ENCODE measurements around the gene RHCE.
"Not testable (repeated sequence)": the region's sequence is repeated elsewhere in the genome, so short reads cannot be mapped to it uniquely, and the experiment has no call there.

RHCE gene

GRCh38 chr1:25433389-25434186, 13.0 kb upstream of the RHCE start:
- FAIRE-seq, result no peak

DNA sequence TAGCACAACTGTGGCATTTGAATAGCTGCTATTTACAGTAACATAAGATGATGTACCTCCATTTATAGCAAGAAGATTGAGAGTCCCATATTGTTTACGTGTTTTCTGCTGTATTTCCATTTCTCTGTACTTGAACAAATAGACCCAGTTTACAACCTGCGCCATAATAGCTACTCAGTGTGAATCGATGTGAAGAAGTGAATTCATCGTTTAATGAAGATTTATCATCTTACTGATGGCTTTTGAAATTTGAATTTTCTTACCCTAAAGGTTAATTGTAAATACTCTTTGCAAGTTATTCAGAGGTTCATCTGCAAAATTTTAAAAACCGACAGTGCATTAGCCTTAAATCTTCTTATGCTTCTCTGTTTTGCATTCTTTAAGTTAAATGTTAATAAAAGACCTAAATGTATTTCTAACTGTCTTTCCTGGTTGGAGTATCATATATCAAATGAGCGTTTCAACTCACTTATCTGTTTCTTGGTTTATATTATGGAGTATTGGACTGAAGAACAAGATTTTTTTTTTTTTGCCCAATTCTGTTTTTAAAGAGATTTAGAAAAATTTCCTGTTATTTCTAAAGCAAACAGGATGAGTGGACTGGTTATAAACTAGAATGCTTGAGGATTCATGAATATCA, 12.2 kb upstream of the RHCE start:
- no peak for FAIRE-seq
- no peak for DNase-seq (ENCODE audit: insufficient read length, low spot score)

More at GRCh38 chr1:25433389-25434186, 13.0 kb upstream of the RHCE start:
- no peak for DNase-seq (ENCODE audit: insufficient read length, low spot score)

DNA sequence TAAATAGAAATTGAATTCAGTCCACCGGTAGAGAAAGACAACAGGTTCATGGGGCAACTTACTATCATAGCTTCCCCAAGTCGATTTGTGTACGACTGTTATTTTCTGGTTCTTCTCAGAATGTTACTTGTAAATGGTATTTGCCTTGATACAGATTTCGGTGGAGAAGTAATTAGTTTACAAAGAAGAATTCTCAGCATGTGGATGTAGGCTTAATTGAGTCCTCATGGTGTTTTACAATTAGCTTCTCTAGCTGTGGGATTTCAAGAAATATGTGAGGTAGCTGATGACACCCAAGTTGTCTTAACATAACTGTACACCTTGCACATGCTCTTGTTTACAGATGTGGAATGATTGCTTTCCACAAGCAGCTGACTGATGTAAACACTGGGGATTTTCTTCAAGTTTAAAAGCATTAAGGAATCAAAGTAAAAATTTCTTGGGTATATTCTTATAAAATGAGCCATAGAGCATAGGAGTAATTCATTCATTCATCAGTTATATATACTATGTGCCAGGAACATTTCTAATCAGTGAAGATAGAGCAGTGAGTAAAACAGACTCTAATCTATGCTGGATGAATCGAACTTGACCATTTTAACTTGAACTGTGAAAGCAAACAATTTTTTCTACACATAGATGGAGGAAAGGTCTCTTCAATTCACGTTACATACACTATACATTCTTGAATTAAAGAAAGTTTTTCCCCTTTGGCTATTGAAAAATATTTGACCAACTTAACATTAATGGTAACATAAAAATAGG, 11.5 kb upstream of the RHCE start:
- no peak for DNase-seq (ENCODE audit: insufficient read length, low spot score)
- peak; percentile 31 for FAIRE-seq

- FAIRE-seq, result no peak
- DNase-seq (ENCODE audit: insufficient read length, low spot score), result peak; percentile 81
These were observed 10.6 kb upstream of the RHCE start for GRCh38 chr1:25430967-25431881.

DNA sequence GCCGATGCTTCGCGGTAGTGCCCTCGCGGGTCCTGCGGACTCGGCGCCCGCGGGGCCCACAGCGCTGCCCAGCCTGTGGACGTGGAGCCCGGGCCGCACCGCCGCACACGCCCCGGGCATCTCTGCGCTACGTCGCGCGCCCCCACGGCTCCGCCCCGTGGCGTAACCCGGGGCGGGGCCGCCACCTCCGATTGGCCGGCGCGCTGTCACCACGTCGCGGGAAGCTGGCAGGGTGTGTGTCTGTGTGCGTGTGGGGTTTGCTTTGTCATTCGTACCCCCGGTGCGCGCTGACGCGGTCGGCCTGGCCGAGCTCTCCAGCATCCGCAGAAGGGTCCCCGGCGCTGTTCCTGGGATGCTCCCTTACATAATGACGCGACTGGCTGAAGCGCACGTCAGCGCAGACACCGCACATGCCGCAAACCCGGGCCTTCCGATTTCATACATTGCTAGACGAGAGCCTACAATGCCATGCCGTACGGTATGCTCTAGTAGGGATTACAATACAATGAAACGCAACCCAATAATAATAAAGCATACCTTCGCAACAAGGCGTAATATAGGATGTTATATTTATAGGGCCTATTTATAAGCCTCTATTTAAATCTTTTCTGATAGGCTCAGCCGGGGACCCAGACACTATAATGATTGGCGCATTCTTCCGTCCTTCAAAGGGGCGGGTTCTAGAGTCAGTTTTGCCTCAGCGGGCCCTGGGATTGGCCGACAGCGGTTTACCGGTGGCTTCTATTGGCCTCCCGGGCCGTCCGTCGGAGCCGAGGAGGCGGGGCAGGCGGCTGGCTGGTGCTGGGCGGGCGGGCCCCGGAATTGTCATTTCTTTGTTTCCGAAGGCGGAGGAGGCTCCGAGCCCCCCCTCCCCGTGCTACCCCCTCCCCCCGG, 9.7 kb upstream of the RHCE start, which contains the start of gene MACO1:
MACO1 (plus strand) TSS at position 825 of the 894 bp plus-strand sequence. CDS start 202 bp downstream, outside the sequence.
- peak; percentile 97 for FAIRE-seq
- peak; percentile 89 for DNase-seq (ENCODE audit: insufficient read length, low spot score)

DNA sequence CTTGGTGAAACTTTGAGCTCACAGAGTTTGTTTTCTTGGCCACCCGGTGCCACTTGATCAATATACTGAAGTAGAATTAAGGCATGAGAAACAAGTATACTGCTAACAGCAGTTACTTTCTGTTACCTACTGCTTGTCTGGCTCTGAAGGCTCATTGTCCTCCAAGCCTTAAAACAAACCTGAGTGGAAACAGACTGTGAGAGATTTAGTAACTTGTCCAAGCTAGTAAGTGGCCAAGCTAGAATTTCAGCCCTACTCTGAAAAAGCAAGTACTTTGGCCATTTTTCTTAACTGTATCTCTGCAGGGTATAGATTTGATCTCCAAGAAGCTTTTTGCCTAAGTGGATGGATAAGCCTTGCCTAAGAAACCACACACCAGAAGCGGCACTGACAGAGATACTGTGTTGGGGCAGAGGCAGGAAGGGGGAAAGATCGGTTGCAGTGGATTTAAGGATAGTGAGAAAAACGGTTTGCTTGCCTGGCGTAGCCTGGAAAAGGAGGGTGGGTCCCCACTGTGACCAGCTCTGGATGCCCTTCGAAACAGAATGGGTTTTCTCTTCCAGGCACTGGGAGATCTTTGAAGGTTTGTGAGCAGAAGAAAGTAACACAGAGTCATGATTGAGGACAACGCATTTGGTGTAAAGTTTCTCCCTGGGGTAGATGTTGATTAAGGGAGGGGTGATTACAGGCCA, 8.0 kb upstream of the RHCE start:
- FAIRE-seq, result no peak

GRCh38 chr1:25427696-25428095, 7.1 kb upstream of the RHCE start:
- FAIRE-seq, result no peak

More for the DNA sequence above, 8.0 kb upstream of the RHCE start:
- no peak for DNase-seq (ENCODE audit: insufficient read length, low spot score)

GRCh38 chr1:25425098-25426085, 4.8 kb upstream of the RHCE start:
- FAIRE-seq, result no peak

More at GRCh38 chr1:25427696-25428095, 7.1 kb upstream of the RHCE start:
- DNase-seq (ENCODE audit: insufficient read length, low spot score), result no peak

GRCh38 chr1:25423206-25423605, 2.6 kb upstream of the RHCE start:
- not testable (repeated sequence) for DNase-seq (ENCODE audit: insufficient read length, low spot score); FAIRE-seq

More at GRCh38 chr1:25425098-25426085, 4.8 kb upstream of the RHCE start:
- DNase-seq (ENCODE audit: insufficient read length, low spot score), result no peak

GRCh38 chr1:25419339-25419738, 1.3 kb downstream of the RHCE start:
- not testable (repeated sequence) for FAIRE-seq; DNase-seq (ENCODE audit: insufficient read length, low spot score)

DNA sequence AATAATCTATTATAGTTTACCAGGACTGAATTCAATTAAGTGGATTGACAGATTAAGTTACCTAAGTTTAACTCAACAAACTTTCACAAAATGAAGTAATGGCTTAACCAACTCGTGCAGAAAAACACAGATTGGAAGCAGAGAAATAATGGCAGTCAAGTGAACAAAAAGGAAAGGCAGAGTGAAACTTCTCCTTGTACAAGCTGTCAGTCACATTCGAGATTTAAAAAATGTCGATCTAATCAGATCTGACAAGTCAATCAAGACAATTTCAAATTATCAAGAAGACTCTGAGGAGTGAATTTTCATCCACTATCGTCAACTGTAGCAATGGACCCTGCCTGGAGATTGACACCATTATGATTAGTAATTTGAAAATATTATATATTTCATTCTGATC, 3.3 kb downstream of the RHCE start:
- not testable (repeated sequence) for FAIRE-seq; DNase-seq (ENCODE audit: insufficient read length, low spot score)

- FAIRE-seq; DNase-seq (ENCODE audit: insufficient read length, low spot score): not testable (repeated sequence)
These were observed 6.0 kb downstream of the RHCE start for GRCh38 chr1:25414578-25414977.

DNA sequence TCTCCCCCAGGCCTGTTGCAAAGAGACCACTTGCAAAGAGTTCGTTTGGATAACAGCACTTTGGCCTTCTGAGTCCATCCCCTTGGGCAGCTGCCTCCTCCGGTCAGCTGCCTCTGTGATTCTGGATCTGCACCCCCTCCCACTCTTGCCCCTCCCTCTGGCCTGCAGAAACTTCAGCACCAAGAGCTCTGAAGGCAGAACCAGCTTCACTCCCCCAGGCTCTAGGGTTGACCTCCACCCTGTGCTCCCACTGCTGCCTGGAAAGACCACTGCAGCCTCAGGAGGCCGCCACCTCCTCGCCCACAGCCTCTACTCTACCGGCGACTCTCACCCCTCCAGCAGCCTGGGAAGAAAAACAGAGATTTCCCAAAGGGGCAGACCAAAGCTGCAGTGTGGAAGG, 6.5 kb downstream of the RHCE start:
- not testable (repeated sequence) for DNase-seq (ENCODE audit: insufficient read length, low spot score); FAIRE-seq

DNA sequence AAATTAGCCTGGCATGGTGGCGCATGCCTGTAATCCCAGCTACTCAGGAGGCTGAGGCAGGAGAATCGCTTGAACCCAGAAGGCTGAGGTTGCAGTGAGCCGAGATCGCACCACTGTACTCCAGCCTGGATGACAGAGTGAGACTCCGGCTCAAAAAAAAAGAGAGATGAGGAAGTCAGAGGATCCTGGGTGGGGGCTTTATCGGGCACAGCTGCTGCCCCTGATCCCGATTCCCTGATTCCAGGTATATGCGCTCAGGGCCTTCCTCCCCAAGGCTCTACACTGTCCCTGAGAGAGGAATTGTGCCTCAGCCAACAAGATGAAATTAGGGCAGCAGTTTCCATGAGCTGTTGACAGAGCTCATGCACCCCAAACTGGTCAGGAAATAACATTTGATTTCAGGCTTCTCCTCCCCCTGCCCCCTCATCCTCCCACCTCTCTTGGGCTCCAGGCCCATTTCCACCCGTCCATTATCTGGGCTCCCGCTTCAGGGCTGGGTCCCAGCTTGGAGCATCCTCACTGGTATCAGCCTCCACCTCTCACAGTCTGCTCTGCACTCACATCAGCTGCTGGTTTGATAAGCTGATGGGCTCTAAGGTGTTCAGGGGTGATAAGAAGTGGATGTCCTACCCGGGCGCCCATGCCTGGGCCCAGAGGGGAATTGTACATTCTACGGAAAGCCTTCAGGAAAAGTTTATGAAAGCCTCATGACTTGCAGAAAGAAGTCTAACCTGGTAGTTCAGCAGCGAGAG, 7.6 kb downstream of the RHCE start:
- DNase-seq (ENCODE audit: insufficient read length, low spot score); FAIRE-seq: not testable (repeated sequence)

- FAIRE-seq; DNase-seq (ENCODE audit: insufficient read length, low spot score): not testable (repeated sequence)
These were observed 10.8 kb downstream of the RHCE start for GRCh38 chr1:25409641-25410427.

Measured in GM19239 (cell line).